WTC11 (cell line): ENCODE data around the gene RCAN3. TPM values are rescaled to one million over a fixed set of nuclear protein-coding genes. Genes with fewer than 3 reads are reported as not detected.

ENCODE experiments used
- ATAC-seq: fragments of 200-7000 bp; cut with Tn5 transposase; 2 replicates; pipeline ENCODE4 v1.10.0; 2021; ENCODE audit warnings: mild to moderate bottlenecking, moderate library complexity
- CTCF ChIA-PET: fragments of 300-600 bp; sonication (Branson Sonifier 250); formaldehyde crosslinking; loops from one replicate; lab custom pipeline; 2021; ENCODE audit warnings: antibody characterized with exemption; lab: Charles Lee
- POLR2A ChIA-PET: fragments of 350-600 bp; sonication (Branson Sonifier 250); formaldehyde crosslinking; loops from one replicate; lab custom pipeline; 2021; ENCODE audit warnings: antibody characterized with exemption; lab: Charles Lee
- DNase-seq: peaks from one replicate; pipeline ENCODE4 v3.0.0; 2021; ENCODE audit warnings: low spot score
- H3K27ac Mint-ChIP-seq: 2 replicates; pipeline ENCODE4 v1.8.0; 2021; ENCODE audit warnings: mixed read lengths
- H3K27me3 Mint-ChIP-seq: 2 replicates; pipeline ENCODE4 v1.8.0; 2021; ENCODE audit warnings: low read depth, mild to moderate bottlenecking, moderate library complexity, mixed read lengths
- H3K36me3 Mint-ChIP-seq: 2 replicates; pipeline ENCODE4 v1.8.0; 2021; ENCODE audit warnings: mixed read lengths
- H3K4me1 Mint-ChIP-seq: 2 replicates; pipeline ENCODE4 v1.8.0; 2022; ENCODE audit warnings: mixed read lengths
- H3K4me3 Mint-ChIP-seq: 2 replicates; pipeline ENCODE4 v1.8.0; 2021; ENCODE audit warnings: mild to moderate bottlenecking, moderate library complexity, mixed read lengths
- H3K9me3 Mint-ChIP-seq: 2 replicates; pipeline ENCODE4 v1.8.0; 2021; ENCODE audit warnings: mixed read lengths
- CREB1 ChIP-seq: sonication (generic); formaldehyde crosslinking; IDR thresholded peaks from 2 replicates; pipeline ENCODE4 v1.8.0; 2023; ENCODE audit warnings: mild to moderate bottlenecking, missing genetic modification reagents
- CTCF ChIP-seq: fragments of 200-600 bp; IDR thresholded peaks from 2 replicates; pipeline ENCODE4 v1.8.0; 2022; ENCODE audit warnings: antibody characterized with exemption
- E2F1 ChIP-seq: sonication (generic); formaldehyde crosslinking; IDR thresholded peaks from 2 replicates; pipeline ENCODE4 v1.8.0; 2022; ENCODE audit warnings: mild to moderate bottlenecking, missing genetic modification reagents
- ELF4 ChIP-seq: sonication (generic); formaldehyde crosslinking; IDR thresholded peaks from 2 replicates; pipeline ENCODE4 v1.8.1; 2022; ENCODE audit warnings: low read depth, mild to moderate bottlenecking, moderate library complexity, missing genetic modification reagents
- ESRRA ChIP-seq: sonication (generic); formaldehyde crosslinking; IDR thresholded peaks from 2 replicates; pipeline ENCODE4 v1.8.1; 2022; ENCODE audit warnings: mild to moderate bottlenecking, missing genetic modification reagents, borderline replicate concordance
- FOXK1 ChIP-seq: sonication (generic); formaldehyde crosslinking; IDR thresholded peaks from 2 replicates; pipeline ENCODE4 v1.8.0; 2022; ENCODE audit warnings: mild to moderate bottlenecking, moderate library complexity, missing genetic modification reagents
- MAX ChIP-seq: sonication (generic); formaldehyde crosslinking; IDR thresholded peaks from 2 replicates; pipeline ENCODE4 v1.8.0; 2022; ENCODE audit warnings: mild to moderate bottlenecking, missing genetic modification reagents
- OVOL2 ChIP-seq: fragments of 250-450 bp; sonication (Bioruptor Pico); IDR thresholded peaks from 2 replicates; pipeline ENCODE4 v1.9.0; 2021; ENCODE audit warnings: mild to moderate bottlenecking, borderline replicate concordance
- PRDM15 ChIP-seq: sonication (generic); formaldehyde crosslinking; IDR thresholded peaks from 2 replicates; pipeline ENCODE4 v1.8.0; 2022; ENCODE audit warnings: missing genetic modification reagents
- PRRX2 ChIP-seq: fragments of 250-450 bp; sonication (Bioruptor Pico); IDR thresholded peaks from 2 replicates; pipeline ENCODE4 v1.8.0; 2021; ENCODE audit warnings: mild to moderate bottlenecking
- RORB ChIP-seq: fragments of 250-450 bp; sonication (Bioruptor Pico); IDR thresholded peaks from 2 replicates; pipeline ENCODE4 v1.9.0; 2021; ENCODE audit warnings: mild to moderate bottlenecking
- ZNF219 ChIP-seq: sonication (generic); formaldehyde crosslinking; IDR thresholded peaks from 2 replicates; pipeline ENCODE4 v1.8.0; 2023; ENCODE audit warnings: missing genetic modification reagents, mild to moderate bottlenecking, borderline replicate concordance
- ZNF281 ChIP-seq: sonication (generic); formaldehyde crosslinking; IDR thresholded peaks from 2 replicates; pipeline ENCODE4 v1.8.0; 2023; ENCODE audit warnings: mild to moderate bottlenecking, missing genetic modification reagents
- ZNF425 ChIP-seq: fragments of 250-450 bp; sonication (Bioruptor Pico); conservative IDR thresholded peaks from 2 replicates; pipeline ENCODE4 v1.9.0; 2021; ENCODE audit warnings: mild to moderate bottlenecking
- ZNF532 ChIP-seq: fragments of 250-450 bp; sonication (Bioruptor Pico); IDR thresholded peaks from 2 replicates; pipeline ENCODE4 v1.9.0; 2021; ENCODE audit warnings: mild to moderate bottlenecking, borderline replicate concordance
- total RNA-seq: library from RNA; stranded (reverse); gene quantifications from 3 replicates; pipeline ENCODE4 v1.2.3, GENCODE V29; 2021

RCAN3 gene
- total RNA-seq, 1 experiment from 2014 or later: 23.3 TPM

GRCh38 chr1:24498589-24498988 is 4.0 kb upstream of the RCAN3 start:
- Mint-ChIP-seq H3K36me3 (no peaks in the 10 kb centered on the region), H3K27ac (no peak overlapping the region), H3K9me3 (no peaks in the 10 kb centered on the region), H3K4me3 (no peak overlapping the region), H3K27me3 (peaks cover 6% of the 10 kb centered on the region; the same call in 1 of the 2 replicates), H3K4me1 (peaks cover 25% of the 10 kb centered on the region)
- CTCF ChIA-PET: no interaction called here
- ATAC-seq (no peak), DNase-seq (no peak)
- TF ChIP-seq CREB1 (CRISPR knock-in tag) (no peak), ZNF281 (no peak), ZNF219 (no peak), OVOL2 (no peak), ESRRA (CRISPR knock-in tag) (no peak), RORB (no peak), CTCF (no peak)
- POLR2A ChIA-PET: no interaction called here

GRCh38 chr1:24500448-24501048 is 2.1 kb upstream of the RCAN3 start:
- ATAC-seq: no peak
- no peak overlapping the region for H3K27ac Mint-ChIP-seq
- no peaks in the 10 kb centered on the region for H3K36me3 Mint-ChIP-seq
- H3K4me1 Mint-ChIP-seq: peaks cover 39% of the 10 kb centered on the region
- POLR2A ChIA-PET: no interaction called here
- no peak for DNase-seq
- no peaks in the 10 kb centered on the region for H3K9me3 Mint-ChIP-seq
- peaks cover 11% of the 10 kb centered on the region for H3K27me3 Mint-ChIP-seq
- no peak overlapping the region for H3K4me3 Mint-ChIP-seq
- CTCF ChIA-PET: interaction anchor here (0.7 to 3.1 kb wide), 4 partner anchors 9 to 182 kb away, joined by 3 to 14 read pairs (median 6); partner anchors contain the start of gene NIPAL3
- TF ChIP-seq ZNF281: no peak
- no peak for TF ChIP-seq ZNF532 (CRISPR knock-in tag)
- no peak for TF ChIP-seq MAX (CRISPR knock-in tag)
- TF ChIP-seq E2F1: no peak
- TF ChIP-seq PRRX2 (CRISPR knock-in tag): no peak
- no peak for TF ChIP-seq ZNF425 (CRISPR knock-in tag)
- no peak for TF ChIP-seq ELF4 (CRISPR knock-in tag)
- no peak for TF ChIP-seq FOXK1
- TF ChIP-seq PRDM15 (CRISPR knock-in tag): no peak
